Upper lobe of left lung (tissue), 6 donors: ENCODE results near the gene PAK4. TPM values are rescaled to one million over a fixed set of nuclear protein-coding genes. Genes with fewer than 3 reads are reported as not detected.

ENCODE experiments used
- ATAC-seq, 2 donors: fragments of 200-7000 bp; cut with Tn5 transposase; one replicate each; pipeline ENCODE4 v1.9.1; 2022; ENCODE audit warnings: mild to moderate bottlenecking in 2 of 2, moderate library complexity in 2 of 2; ENCODE audit not compliant: low FRiP score in 2 of 2
- DNase-seq, 2 donors: peaks; one replicate each; pipeline ENCODE4 v3.0.0-alpha.2; 2019 to 2020
- H3K27ac ChIP-seq, 4 donors: fragments of 200-600 bp; sonication (generic); one replicate each; pipeline ENCODE4 v1.5.1; 2016 to 2019
- H3K27me3 ChIP-seq, 4 donors: fragments of 200-600 bp; sonication (generic); one replicate each; pipeline ENCODE4 v1.5.1; 2017 to 2019
- H3K36me3 ChIP-seq, 4 donors: fragments of 200-600 bp; sonication (generic); one replicate each; pipeline ENCODE4 v1.5.1; 2016 to 2019
- H3K4me1 ChIP-seq, 4 donors: fragments of 200-600 bp; sonication (generic); one replicate each; pipeline ENCODE4 v1.5.1; 2018 to 2019
- H3K4me3 ChIP-seq, 4 donors: fragments of 200-600 bp; sonication (generic); one replicate each; pipeline ENCODE4 v1.5.1; 2017 to 2019; ENCODE audit warnings: mild to moderate bottlenecking in 2 of 4, moderate library complexity in 1 of 4
- H3K9me3 ChIP-seq, 4 donors: fragments of 200-600 bp; sonication (generic); one replicate each; pipeline ENCODE4 v1.5.1; 2018 to 2019
- EP300 ChIP-seq, 4 donors: sonication (generic); formaldehyde crosslinking; IDR thresholded peaks; one replicate each; pipeline ENCODE4 v1.5.1; 2017; ENCODE audit warnings: antibody characterized with exemption in 4 of 4, control low read depth in 2 of 4
- POLR2A ChIP-seq, 4 donors: fragments of 450-650 bp; IDR thresholded peaks; one replicate each; pipeline ENCODE4 v1.5.1; 2016 to 2017; ENCODE audit warnings: antibody characterized with exemption in 4 of 4, mild to moderate bottlenecking in 2 of 4
- POLR2AphosphoS5 ChIP-seq, 2 donors: sonication (generic); formaldehyde crosslinking; IDR thresholded peaks; one replicate each; pipeline ENCODE4 v1.5.1; 2017; ENCODE audit warnings: antibody characterized with exemption in 2 of 2
- WGBS, 2 donors: methylation state at CpG; one replicate each; pipeline ENCODE4 v1.1.5; 2017 to 2018; 5-methylcytosine and 5-hydroxymethylcytosine counted together
- total RNA-seq, 6 donors: library from RNA; depleted of rRNA in 4 of 6; stranded (reverse); fragments of >200 nt in 4 of 6; gene quantifications; one replicate each; pipeline versions ENCODE4 v1.1.0 to v1.2.1, GENCODE V29; 2016 to 2021
- TF ChIP-seq, protein P1 (sequence below), 6 experiments: fragments of 450-650 bp in 4 of 6; fragments of 200-600 bp in 2 of 6; sonication (generic) in 2 of 6; IDR thresholded peaks; one replicate each; pipeline ENCODE4 v1.5.1; 2016 to 2019; ENCODE audit warnings: antibody characterized with exemption in 6 of 6
- donor health status: DM: no; HTN: no; CAD: no; lungs with moderate emphysema.
- donor health status: DM: no; HTN: yes; CAD: no; lungs with severe emphysema.

PAK4 gene
- total RNA-seq, 6 donors from 2014 or later = 23.4 to 88.2 (median 54.4) TPM

DNA sequence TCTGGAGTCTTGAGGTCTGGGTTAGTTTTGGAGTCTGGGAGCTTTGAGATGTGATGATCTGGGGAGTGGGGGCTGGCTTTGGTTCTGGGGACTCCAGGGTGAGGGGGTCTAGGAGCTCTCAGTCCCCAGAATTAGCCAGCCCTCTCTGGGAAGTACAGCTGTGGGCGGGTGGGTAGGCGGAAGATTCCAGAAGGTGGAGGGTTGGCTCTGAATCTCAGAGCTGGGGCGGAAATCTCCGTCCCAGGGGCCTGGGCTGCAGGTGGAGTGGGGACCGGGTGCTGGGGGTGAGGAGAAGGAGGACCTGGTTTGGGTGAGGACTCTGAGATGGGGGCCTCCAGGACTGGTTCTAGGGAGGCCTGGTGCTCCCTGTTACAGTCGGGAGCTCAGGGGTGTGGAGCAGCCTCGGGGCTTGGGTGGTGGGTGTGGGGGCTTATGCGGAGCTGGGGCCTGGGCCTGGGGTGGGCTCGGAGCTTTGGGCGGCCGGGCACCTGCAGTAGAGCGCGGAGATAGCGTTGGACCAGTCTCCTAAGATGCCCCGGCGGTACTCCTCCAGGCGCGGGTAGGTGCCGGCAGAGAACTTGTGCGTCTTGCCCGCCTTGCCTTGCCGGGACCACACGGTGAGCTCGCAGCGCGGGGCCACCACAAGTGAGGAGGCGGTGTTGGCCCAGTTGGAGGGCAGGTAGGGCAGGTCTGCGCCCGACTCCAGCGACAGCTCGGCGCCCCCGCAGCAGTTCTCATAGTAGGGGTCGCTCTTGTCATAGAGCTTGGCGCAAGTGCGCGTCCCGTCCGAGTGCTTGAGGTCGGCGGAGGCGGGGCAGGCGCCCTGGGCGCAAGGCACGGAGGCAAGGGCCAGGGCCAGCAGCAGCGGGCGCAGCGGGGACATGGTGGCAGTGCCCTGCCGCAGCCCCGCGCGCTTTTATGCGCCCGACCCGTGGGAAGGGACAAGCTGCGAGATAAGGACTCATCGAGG lies 78.1 kb downstream of the PAK4 start, which contains the start of gene SYCN:
Gene SYCN, minus strand, starts transcription at position 892 of the 970 bp plus-strand sequence. Its CDS starts 9 bp downstream, at position 883.
- TF ChIP-seq, protein P1, sequence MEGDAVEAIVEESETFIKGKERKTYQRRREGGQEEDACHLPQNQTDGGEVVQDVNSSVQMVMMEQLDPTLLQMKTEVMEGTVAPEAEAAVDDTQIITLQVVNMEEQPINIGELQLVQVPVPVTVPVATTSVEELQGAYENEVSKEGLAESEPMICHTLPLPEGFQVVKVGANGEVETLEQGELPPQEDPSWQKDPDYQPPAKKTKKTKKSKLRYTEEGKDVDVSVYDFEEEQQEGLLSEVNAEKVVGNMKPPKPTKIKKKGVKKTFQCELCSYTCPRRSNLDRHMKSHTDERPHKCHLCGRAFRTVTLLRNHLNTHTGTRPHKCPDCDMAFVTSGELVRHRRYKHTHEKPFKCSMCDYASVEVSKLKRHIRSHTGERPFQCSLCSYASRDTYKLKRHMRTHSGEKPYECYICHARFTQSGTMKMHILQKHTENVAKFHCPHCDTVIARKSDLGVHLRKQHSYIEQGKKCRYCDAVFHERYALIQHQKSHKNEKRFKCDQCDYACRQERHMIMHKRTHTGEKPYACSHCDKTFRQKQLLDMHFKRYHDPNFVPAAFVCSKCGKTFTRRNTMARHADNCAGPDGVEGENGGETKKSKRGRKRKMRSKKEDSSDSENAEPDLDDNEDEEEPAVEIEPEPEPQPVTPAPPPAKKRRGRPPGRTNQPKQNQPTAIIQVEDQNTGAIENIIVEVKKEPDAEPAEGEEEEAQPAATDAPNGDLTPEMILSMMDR (IDR thresholded peaks at IDR 0.05) = no peak
- no peak for TF ChIP-seq EP300 (IDR thresholded peaks at IDR 0.05)
- no peak for TF ChIP-seq POLR2A (IDR thresholded peaks at IDR 0.05)
- TF ChIP-seq POLR2AphosphoS5 (IDR thresholded peaks at IDR 0.05) = no peak
- ATAC-seq (no peak), DNase-seq (peak in 1 of 2 donors; percentile 85)
- Histone ChIP-seq H3K27ac (no peak within 1 kb of the TSS), H3K27me3 (peaks cover 0 to 17% (median 2%) of the 10 kb centered on the region in 4 donors), H3K36me3 (no peaks in the 10 kb centered on the region), H3K4me3 (no peak within 1 kb of the TSS), H3K4me1 (peaks cover 0 to 13% (median 3%) of the 10 kb centered on the region in 4 donors), H3K9me3 (no peaks in the 10 kb centered on the region)
- WGBS, 2 donors = 26 to 63% methylated on average over 12 to 34 of the region's 57 CpGs

DNA sequence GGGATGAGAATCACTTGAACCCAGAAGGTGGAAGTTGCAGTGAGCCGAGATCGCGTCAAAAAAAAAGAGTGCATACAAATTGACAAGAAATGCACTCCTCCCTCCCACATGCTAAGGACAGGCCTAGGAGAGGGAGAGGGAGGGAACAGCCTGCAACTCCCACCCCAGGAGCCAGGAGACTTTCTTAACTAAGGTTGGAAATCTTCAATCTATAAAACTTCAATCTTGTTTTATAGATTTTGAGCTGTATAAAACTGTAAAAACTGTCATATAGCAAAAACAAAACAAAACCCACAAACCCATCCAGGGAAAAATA lies 79.8 kb downstream of the PAK4 start:
- TF ChIP-seq POLR2A (IDR thresholded peaks at IDR 0.05) = no peak
- TF ChIP-seq, protein P1 (IDR thresholded peaks at IDR 0.05) = no peak
- ATAC-seq (no peak), DNase-seq (no peak)
- Histone ChIP-seq H3K36me3 (no peaks in the 10 kb centered on the region), H3K27ac (no peak overlapping the region), H3K27me3 (peaks cover 0 to 17% (median 0%) of the 10 kb centered on the region in 4 donors), H3K4me1 (peaks cover 0 to 13% (median 3%) of the 10 kb centered on the region in 4 donors), H3K4me3 (no peak overlapping the region), H3K9me3 (no peaks in the 10 kb centered on the region)
- WGBS, 2 donors = 57 to 78% methylated on average over 3 of the region's 3 CpGs

DNA sequence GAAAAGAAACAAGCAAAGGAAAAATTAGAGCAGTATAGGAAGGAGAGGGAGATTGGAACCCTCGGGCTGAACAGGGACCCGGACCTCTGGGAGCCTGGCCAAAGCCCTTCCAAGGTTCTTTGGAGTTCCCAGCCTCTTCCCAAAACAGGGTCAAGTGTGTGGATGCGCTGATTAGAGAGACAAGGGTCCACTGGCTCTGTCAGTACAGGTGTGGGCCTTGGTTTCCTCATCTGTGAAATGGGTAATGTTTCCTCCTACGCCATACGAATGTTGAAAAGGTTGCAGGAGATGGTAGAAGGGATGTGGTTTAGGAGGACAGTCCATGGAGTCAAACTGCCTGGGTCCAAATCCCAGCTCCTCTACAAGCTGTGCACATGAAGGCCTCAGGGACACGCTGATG lies 80.5 kb downstream of the PAK4 start:
- ATAC-seq = no peak
- no peak for DNase-seq
- 79 to 90% methylated on average over 6 of the region's 6 CpGs for WGBS, 2 donors

DNA sequence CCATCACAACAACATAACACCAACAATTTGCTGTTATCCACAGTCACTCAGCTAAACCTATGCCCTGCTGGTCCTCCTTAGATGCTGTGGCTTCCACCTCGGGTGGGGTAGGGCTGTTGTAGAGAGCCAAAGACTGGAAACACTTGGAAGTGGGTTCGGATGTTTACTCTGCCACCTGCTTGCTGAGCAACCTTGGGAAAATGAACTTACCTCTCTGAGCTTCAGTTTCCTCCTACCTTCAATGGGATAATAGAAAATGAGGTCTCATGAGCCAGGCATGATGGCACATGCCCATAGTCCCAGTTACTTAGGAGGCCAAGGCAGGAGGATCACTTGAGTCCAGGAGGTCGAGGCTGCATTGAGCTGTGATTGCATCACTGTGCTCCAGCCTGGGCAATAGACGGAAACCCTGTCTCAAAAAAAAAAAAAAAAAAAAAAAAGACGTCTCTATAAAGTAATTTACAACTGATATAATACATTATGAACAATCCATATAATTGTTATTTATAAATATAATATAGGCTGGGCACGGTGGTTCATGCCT lies 81.8 kb downstream of the PAK4 start:
- no peak for TF ChIP-seq POLR2A (IDR thresholded peaks at IDR 0.05)
- TF ChIP-seq POLR2AphosphoS5 (IDR thresholded peaks at IDR 0.05) = no peak
- no peak for TF ChIP-seq EP300 (IDR thresholded peaks at IDR 0.05)
- TF ChIP-seq, protein P1 (IDR thresholded peaks at IDR 0.05) = no peak
- no peak overlapping the region for H3K27ac ChIP-seq
- no peak overlapping the region for H3K4me3 ChIP-seq
- DNase-seq (no peak), ATAC-seq (no peak)
- 63 to 73% methylated on average over 5 to 6 of the region's 6 CpGs for WGBS, 2 donors
- peaks cover 0 to 17% (median 0%) of the 10 kb centered on the region in 4 donors for H3K27me3 ChIP-seq
- H3K9me3 ChIP-seq = no peaks in the 10 kb centered on the region
- H3K4me1 ChIP-seq = peaks cover 0 to 10% (median 3%) of the 10 kb centered on the region in 4 donors
- no peaks in the 10 kb centered on the region for H3K36me3 ChIP-seq

More for the DNA sequence above, 80.5 kb downstream of the PAK4 start:
- Histone ChIP-seq H3K9me3 (no peaks in the 10 kb centered on the region), H3K4me1 (peaks cover 0 to 13% (median 3%) of the 10 kb centered on the region in 4 donors), H3K36me3 (no peaks in the 10 kb centered on the region), H3K27me3 (peaks cover 0 to 17% (median 0%) of the 10 kb centered on the region in 4 donors), H3K4me3 (no peak overlapping the region), H3K27ac (no peak overlapping the region)
- TF ChIP-seq POLR2AphosphoS5 (IDR thresholded peaks at IDR 0.05) (no peak), EP300 (IDR thresholded peaks at IDR 0.05) (no peak), POLR2A (IDR thresholded peaks at IDR 0.05) (no peak)
- TF ChIP-seq, protein P1 (IDR thresholded peaks at IDR 0.05) = no peak
